HG02798 (cell line): ENCODE results near the gene SFXN5.

Experiments used
- ATAC-seq: cut with Tn5 transposase; IDR thresholded peaks from one replicate; pipeline ENCODE4 v1.9.1; 2021; ENCODE audit warnings: mild to moderate bottlenecking; ENCODE audit not compliant: unreplicated experiment, poor library complexity

The SFXN5 gene

GRCh38 chr2:72933207-72933606, 138.3 kb downstream of the SFXN5 start:
- ATAC-seq = no peak

GRCh38 chr2:72932805-72933204, 138.7 kb downstream of the SFXN5 start:
- no peak for ATAC-seq

DNA sequence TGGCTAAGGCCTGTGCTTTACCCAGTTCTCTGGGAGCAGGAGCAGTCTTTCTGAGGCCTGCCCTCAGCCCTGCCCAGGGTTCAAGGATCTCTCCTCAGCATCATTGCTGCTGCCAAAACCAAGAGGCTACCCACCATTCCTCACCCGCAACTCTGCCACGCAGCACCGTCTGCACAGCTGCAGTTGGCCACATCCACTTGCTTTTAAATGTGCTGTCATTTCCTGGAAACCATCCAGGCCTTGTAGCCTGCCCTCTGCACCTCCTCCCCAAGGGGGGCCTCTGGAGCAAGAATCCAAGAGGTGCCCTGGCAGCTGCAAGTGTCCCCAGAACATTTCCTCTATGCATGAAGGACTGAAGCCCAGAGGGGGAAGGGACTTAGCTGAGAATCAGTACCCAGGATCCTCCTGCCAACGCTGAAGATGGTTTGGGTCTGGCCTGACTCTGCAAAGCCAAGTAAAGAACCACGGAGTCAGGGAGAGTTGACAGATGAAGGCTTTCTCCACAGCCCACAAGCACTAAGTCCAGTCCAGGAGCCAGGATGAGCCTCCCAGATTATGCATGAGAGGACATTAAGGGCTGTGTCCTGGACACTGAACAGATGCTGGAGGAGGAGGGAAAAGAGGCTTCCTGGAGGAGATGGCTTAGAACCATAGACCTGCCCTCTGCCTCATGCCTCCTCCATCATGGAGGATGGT, 139.3 kb downstream of the SFXN5 start:
- ATAC-seq = no peak

DNA sequence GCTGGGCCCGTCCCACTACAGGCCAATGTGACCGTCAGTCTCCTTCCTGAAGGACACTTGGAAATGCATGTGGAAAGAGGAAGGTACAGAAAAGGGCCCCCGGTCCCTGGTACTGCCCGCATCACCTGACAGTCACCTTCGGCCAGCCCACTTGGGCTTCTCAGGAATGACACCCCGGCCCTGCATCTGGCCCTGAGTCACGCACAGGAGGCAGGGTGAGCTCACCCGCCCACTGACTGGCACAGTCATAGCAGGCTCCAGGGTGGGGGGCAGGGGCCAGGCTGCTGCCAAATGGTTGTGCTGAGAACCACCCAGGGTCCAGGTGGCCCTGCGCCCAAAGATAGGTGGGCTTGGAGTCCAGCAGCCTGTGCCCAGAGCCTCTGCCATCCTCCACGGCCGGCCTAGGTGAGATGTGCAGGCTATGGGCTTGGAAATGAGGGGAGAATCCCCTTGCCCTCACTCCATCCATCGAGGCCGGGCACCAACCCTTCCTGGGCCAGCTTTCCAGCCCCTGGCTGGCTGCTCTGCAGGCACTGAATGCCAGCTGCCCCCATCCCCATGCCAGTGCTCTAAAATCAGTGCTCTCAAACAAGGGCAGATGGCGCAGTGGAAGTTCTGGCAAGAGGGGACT, 140.1 kb downstream of the SFXN5 start:
- ATAC-seq = no peak

DNA sequence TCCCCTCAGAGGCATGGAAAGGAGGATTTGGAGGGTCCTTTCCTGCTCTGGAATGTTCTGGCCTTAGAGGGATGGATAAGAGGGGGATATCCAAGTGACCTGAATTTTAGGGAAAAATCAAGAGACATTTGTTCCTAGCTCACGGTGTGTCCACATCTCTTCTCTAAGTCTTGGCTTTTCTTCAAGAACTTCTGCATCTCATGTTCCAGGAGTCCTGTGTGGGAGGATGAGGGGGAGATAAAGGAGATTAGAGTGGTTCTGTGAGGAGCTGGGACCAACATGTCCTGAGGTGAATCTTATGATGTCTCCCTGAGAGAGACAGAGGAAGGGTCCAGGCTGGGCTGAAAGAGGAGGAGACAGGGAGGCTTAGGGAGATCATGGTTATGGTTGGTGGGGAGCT, 142.5 kb downstream of the SFXN5 start:
- ATAC-seq = no peak

- no peak for ATAC-seq
Measured at GRCh38 chr2:72927619-72928550, 143.6 kb downstream of the SFXN5 start.

GRCh38 chr2:72926811-72927465, 144.6 kb downstream of the SFXN5 start:
- ATAC-seq = no peak

DNA sequence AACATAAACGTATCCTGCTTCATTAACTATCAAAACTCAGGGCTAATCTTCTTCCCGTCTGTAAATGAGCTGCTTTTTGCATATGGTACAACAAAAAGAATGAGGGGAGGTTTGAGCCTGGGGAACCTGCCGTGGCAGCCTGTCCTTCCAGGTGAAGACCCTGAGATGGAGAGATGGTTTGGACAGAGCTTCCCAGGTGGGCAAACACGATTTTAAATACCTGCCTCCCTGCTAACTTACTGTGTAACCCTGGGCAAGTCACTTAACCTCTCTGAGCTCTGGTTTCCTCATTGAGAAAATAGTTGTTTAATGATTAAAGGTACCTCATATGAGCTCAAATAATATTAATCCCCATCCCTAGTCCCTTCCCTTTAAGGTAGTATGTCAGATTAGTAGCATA, 145.1 kb downstream of the SFXN5 start:
- no peak for ATAC-seq

GRCh38 chr2:72925328-72925943, 146.1 kb downstream of the SFXN5 start:
- ATAC-seq = no peak

DNA sequence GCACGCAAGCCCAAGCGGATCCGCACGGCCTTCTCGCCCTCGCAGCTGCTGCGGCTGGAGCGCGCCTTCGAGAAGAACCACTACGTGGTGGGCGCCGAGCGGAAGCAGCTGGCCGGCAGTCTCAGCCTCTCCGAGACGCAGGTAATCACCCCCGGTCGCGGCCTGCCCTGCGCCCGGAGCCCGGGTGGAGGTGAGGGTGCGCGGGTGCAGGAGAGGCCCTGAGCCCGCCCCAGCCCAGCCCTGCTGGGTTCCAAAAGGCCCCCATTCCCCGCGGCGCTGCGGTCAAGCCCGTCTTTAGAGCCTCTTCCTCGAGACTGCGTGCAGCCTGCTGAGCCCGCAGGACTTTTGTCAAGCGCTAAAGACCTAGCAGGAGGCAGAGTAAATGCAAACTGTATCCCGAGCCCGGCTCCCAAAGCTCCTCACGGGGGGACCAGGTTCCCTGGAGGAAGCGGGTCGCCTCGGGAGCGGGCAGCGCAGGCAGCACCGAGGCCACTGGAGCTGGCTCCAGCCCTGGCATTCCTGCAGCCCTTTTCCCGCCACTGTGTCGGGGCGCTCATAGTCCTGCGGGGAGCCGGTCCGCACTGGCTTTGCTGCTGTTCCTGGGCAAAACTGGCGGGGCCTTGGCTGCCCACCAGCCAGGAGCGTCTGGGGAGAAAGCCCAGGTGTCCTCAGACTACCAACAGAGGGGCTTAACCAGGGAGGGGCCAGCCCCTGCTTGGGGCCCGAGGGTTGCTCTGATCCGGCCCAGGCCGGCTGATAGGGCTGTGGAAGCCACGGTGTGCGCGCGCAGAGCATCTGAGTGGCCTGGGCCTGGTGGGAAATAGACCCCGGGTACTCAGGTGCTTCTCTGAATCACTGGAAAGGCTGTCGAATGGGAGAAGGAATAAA, 146.9 kb downstream of the SFXN5 start:
- peak; percentile 61 for ATAC-seq

DNA sequence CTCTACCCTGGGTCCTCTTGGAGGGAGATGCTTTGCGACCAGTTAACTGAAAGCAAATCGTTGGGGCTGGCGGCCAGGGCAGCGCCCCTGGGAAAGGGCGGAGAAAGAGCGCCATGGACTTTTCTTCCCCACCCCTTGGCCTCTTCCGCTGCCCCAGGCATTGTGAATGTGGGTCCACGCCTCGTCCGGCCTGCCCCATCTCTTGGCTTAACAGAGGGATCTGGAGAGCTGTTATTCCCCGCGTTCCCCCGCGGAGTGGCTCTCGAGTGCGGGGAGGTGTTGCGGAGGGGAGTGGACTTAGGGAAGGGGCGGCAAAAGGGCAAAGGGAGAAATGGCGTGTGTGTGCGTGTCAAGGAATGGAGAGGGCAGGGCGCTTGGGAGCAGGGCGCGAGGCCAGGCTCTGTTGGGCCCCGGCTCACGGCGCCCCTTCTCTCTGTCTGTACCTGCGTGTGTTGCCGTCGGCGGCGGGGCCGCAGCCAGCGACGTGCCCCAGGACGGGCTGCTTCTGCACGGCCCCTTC, 147.6 kb downstream of the SFXN5 start:
- ATAC-seq = no peak

DNA sequence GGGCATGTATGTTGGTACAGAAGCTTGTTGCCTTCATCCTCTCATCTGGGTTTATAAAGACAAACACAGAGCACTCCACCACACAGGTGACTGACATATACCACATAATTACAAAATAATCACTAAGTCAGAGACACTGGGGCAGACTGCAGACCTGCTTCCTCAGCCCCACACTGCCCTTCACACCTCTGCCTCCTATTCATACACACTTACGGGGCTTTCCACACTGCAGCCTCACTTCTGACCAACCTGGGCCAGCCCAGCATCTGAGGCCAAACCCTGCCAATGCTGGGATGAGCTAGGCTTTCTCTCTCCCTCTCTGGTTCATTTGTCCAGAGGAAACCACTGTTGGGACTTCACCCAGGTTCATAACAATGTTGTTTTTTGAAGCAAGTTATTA, 149.7 kb downstream of the SFXN5 start:
- ATAC-seq = no peak

DNA sequence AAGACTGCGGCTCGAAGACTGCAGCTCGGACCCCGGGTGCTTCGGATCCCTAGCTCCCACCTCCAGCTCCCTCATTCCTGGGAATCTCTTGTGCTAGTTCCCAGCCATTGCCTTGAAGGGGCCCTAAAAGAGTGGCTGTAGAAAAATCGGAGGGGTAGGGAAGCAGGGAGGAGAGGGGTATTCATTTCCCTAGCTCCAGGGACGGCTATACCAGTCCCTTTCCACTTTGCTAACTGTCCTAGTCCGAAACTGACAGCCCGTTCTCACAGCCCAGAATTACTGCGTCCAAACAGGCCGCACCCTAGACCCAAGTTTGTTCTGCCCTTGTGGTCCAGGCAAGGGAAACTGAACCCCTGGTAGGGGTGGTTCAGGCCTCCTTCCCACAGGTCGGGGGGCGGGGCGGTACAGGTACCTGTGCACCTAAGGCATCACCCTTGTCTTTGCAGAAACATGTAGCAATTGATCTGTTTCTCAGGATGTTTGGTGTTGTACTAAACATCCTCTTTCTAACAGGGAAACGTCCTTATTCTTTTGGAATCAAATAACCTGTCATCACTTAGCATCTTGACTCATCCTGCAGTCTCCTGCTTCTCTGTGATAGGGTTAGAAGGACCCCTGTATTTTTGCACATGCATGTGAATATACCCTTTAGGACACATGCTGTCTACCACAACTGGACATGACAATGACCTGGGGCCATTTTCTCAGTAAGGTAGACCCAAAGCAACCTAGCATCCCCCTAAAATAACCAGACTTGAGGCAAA, 150.2 kb downstream of the SFXN5 start:
- ATAC-seq = no peak

DNA sequence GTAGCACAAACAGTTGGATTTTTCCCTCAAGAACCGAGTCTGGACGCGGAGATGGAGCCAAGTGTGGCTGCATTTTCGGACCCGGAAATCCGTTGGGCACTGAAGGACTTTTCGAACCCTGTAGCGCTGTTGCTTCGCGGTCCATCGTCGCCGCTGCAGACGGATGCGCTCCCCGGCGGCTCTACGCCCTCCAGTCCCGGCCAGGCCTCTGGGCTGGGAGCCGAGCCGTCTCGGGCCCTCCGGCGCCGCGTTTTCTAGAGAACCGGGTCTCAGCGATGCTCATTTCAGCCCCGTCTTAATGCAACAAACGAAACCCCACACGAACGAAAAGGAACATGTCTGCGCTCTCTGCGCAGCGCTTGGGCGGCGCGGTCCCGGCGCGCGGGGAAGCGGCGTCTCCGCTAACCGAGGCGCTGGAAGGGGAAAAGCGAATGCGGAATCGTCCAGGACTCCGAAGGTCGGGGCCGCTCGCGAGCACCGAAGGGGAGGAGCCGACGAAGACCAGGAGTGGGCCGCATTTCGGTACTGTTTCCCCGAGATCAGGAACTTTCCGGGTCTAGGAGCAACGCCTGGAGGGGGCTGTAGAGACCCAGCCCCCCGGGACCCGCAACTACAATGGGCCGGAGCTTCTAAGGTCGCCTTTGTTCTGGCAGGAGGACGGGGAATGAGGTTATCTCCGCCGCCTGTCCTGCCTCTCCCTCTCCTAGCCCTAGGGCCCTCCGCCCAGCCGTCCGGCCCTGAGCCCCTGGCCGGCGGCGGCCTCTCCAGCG, 151.0 kb downstream of the SFXN5 start:
- no peak for ATAC-seq

DNA sequence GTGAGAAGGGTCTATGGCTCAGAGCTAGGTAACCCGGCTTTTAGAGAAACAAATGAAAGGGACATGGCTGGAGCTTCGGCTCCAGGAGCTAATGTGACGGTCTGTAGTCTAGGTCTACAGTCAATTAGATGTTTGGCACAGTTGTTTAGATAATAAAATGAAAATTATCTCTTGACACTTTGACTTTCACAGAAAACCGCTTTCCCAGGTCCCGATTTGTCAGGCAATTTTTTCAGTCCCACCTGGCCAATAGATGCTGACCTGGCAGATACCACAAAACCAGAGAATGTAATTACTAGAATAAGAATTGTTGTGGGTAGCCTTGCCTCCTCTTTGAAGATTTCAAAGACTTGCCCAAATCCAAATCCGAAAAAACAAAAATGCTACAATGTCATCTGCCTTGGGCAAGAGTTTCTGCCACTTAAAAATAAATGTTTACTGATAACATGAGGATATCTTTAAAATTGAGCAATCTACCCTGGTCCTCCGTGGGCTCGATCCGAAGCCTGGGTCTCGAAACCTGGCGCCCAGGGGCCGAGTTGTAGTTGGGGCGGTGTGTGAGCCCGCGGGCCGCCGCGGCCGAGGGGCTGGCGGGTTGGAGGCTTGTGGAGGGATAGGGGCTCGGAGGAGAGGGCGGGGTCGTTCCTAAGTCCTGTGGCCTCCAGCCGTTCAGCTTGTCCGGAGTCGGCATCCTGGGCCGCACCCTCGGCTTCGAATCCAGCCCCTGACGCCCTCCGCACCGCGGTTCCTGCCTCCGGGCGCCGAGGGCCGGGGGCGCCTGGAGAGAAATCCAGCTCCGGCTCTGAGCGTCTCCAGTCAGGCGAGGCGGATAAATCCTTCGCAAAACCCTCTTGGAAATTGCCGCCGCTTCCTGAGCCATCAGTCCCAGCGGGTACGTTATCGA, 151.8 kb downstream of the SFXN5 start:
- ATAC-seq = no peak

GRCh38 chr2:72917877-72918553, 153.5 kb downstream of the SFXN5 start:
- ATAC-seq = peak; percentile 0
